Omental fat pad (tissue), 4 donors: Measurements from ENCODE around the gene C8G. TPM values are rescaled to one million over a fixed set of nuclear protein-coding genes. Genes with fewer than 3 reads are reported as not detected.

Experiments
- ATAC-seq: fragments of 150-250 bp; one replicate; pipeline ENCODE4 v1.9.1; 2016; ENCODE audit warnings: mild to moderate bottlenecking, moderate library complexity; ENCODE audit not compliant: low FRiP score
- DNase-seq: peaks from one replicate; pipeline ENCODE4 v3.0.0-alpha.2; 2019; ENCODE audit warnings: low spot score
- CTCF ChIP-seq, 3 donors: fragments of 450-650 bp; IDR thresholded peaks; one replicate each; pipeline ENCODE4 v1.5.1; 2016 to 2017; ENCODE audit warnings: antibody characterized with exemption in 3 of 3, mild to moderate bottlenecking in 3 of 3, moderate library complexity in 2 of 3
- total RNA-seq, 4 donors: library from RNA; depleted of rRNA; stranded (reverse); fragments of >200 nt; gene quantifications; one replicate each; pipeline ENCODE4 v1.1.0, GENCODE V29; 2016

The C8G gene
- total RNA-seq, 4 donors from 2014 or later: 4.3 TPM; not detected in 3

DNA sequence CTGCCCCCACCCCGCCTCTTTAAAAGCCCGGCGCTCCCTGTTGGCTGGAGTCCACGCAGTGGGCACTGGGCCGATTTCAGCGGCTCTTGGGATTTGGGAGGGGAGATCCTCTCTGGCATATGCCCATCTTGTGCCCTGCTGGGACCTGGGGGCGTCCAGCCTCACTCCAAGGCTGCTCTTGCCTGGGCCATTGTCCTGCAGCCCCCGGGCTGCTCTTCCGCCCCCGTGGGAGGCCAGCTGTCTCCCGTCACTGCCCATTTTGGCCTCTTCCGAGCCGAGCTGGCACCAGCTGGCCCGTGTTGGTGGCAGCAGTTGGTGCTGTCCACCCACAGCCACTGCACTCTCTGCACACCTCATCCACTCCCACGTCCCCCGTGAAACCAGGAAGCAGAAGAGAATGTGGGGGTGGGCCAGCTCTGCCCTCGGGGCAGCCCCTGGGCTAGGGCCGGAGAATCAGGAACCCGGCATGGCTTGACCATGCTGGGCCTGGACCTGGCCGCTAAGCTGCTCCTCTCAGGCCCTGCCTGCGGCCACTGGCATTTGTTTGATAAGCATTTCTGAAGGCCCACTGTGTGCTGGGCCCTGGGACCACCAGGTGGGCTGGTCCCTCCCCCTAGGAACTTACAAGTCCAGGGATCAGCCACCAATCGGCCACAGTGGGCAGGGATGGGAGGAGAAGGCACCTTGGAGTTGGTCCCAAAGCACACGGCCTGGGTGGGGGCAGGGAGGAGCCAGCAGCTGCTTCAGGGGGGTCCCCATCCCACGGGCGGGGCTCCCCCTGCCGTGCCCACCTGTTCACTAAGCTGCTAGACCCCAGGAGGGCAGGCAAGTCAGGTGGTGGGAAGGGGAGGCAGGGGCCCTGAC is 2.2 kb downstream of the C8G start:
- no peak for DNase-seq
- TF ChIP-seq CTCF (IDR thresholded peaks at IDR 0.05): no peak
- ATAC-seq: no peak

GRCh38 chr9:136947955-136948510 is 3.0 kb downstream of the C8G start:
- no peak for TF ChIP-seq CTCF (IDR thresholded peaks at IDR 0.05)
- DNase-seq (no peak), ATAC-seq (no peak)

DNA sequence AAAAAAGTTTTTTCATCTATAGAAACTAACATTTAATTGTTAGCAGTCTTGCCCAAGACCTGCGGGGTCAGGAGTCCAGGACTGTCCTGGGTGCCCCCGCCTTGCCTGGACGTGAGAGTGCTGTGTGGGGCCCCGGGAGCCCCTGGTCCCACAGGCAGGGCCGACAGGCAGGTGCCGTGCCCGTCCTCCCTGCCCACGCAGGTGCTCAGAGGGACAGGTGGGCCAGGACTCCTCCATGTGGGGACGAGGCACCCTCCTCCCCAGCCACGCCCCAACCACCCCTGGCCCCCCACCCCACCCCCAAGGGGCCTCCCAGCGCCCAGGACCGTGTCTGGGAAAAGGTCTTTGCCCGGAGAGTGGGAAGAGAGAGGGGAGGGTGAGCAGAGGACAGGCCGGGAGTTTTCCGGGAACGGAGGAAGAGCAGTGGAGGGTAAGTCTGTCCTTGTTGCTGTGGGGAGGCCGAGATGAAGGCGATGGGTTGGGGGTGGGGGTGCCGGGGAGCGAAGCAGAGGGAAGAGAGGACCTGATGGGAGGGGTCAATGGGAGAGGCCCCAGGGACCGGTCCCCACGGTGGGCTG is 4.3 kb downstream of the C8G start:
- no peak for TF ChIP-seq CTCF (IDR thresholded peaks at IDR 0.05)
- no peak for ATAC-seq
- DNase-seq: no peak

DNA sequence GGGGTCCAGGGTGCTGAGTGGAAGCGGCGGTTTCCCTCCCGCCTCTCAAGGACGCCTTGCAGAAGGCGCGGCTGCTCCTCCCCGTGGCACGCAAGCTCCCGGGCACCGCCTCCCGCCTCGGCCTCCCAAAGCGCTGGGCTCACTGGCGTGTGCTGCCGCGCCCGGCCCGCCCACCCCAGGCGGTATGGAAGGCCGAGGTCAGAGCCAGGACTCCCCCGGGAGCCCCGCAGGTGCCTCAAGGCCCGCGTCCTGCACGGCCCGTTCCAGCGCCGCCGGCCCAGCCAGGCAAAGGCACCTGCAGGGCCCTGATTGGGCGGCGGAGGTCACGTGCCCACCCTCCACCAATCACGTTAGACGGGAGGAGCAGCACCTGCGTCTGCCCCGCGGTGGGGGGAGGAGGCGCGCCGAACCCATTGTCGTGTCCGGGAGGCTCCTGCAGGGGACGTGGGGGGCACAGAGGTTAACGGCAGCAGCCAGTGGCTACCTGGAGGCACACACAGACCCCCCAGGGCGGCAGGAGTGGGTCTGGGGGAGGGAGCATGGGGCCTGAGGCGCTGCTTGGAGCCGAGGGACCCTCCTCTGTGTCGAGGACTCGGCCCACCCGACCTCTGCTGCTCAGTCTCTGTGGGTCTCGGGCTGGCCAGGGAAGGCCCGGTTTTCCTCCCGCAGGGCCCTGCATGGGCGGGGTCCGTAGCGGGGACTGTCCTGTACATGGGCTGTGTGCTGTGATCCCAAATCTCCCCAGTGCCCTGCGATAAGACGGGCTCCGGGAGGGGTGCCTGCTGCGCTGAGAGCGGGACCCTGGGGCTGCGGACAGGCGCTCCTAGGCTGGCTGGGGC is 5.0 kb downstream of the C8G start:
- no peak for TF ChIP-seq CTCF (IDR thresholded peaks at IDR 0.05)
- ATAC-seq (peak; percentile 70), DNase-seq (peak; percentile 94)

DNA sequence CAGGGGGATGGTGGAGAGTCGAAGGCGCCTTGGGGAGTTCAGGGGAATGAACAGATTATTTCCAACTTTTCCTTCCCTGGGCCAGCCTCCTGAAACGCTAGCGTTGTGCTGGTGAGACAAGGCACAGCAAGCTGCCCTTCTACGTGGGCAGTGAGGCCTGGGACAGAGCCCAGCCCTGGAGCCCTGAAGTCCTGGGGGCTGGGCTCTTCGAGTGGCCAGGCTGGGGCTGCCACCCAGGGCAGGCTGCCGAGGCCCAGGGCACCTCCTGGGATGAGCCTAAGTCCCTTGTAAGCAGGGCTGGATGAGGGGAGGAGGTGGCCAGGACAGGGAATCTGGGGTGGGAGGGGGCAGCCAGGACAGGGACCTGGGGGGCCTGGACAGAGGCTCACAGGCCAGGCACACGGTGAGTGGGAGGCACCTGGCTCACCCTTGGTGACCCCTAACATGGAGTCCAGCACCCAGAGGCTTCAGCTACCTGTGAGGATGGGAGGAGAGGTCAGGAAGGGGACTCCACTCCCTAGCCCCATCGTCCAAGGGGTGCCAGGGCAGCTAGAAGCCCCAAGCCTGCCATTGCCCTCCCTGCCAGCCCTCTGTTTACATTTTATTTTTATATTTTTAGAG is 5.7 kb downstream of the C8G start:
- DNase-seq (no peak), ATAC-seq (peak; percentile 2)
- no peak for TF ChIP-seq CTCF (IDR thresholded peaks at IDR 0.05)

DNA sequence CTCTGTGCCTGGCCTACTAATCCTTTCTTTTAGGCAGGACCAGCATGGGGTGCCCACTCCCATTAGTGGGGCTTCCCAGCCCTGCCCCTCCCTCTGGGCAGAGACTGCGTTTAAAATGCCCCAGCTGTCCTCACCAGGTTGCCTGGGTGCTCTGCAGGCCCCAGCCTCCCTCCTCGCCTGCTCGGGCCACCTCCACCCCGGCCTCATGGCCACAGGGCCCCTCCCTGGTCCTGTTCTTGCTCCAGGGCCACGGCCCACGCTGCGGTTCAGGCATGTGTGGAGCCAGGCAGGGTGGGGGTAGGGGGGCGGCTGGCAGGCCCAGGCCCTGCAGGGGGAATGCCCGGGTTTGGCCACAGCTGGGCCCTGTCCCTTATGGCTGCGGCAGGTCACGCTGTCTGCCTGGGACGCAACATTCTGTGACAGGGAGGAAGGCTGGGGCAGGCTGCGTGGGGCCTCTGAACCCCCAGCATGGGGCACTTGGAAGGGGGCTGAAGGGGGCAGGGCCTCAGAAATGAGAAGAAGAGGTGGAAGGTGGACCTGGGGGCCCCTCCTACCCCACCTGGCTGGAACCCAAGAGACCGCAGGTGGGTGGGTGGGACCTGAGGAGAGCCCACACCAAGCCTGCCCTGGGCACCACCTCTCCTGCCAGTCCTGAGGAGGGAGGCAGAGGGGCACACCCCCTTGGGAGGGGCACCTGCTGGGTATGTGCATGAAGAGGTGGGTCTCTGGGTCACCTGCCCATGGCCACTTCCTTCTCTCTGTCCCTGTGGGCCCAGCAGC is 6.7 kb downstream of the C8G start, which contains the start of gene LCN12:
LCN12 (plus strand) TSS at position 733 of the 780 bp plus-strand sequence. CDS start 55 bp downstream, outside the sequence.
- DNase-seq (no peak), ATAC-seq (no peak)
- TF ChIP-seq CTCF (IDR thresholded peaks at IDR 0.05): no peak
